OCI-LY7 (cell line): ENCODE measurements around the gene PLA2G4E. TPM values are rescaled to one million over a fixed set of nuclear protein-coding genes. Genes with fewer than 3 reads are reported as not detected.

Source experiments
- BruUV-seq: library from RNA; stranded (reverse); fragments of 400-500 nt; replicated peaks from 2 replicates; lab custom pipeline; 2021; lab: Mats Ljungman, UMichigan
- CTCF ChIA-PET: fragments of 300-600 bp; sonication (Branson Sonifier 250); formaldehyde crosslinking; loops from one replicate; lab custom pipeline; 2022; ENCODE audit warnings: antibody characterized with exemption; ENCODE audit not compliant: unreplicated experiment; lab: Charles Lee
- POLR2A ChIA-PET: fragments of 300-600 bp; sonication (Branson Sonifier 250); formaldehyde crosslinking; loops from one replicate; lab custom pipeline; 2022; ENCODE audit warnings: antibody characterized with exemption; lab: Charles Lee
- DNase-seq: peaks from one replicate; pipeline ENCODE4 v3.0.0-alpha.2; 2015; ENCODE audit warnings: low spot score
- H2AFZ ChIP-seq: fragments of 200-600 bp; sonication (generic), shearing (Covaris generic); 2 replicates; pipeline ENCODE4 v1.6.1; 2014; ENCODE audit warnings: mild to moderate bottlenecking, antibody characterized with exemption, low read length, moderate library complexity
- H3K27ac ChIP-seq: fragments of 200-600 bp; sonication (generic); 2 replicates; pipeline ENCODE4 v1.5.1; 2014; ENCODE audit warnings: mixed run types, low read depth, mild to moderate bottlenecking, moderate library complexity, low read length, inconsistent platforms; ENCODE audit not compliant: poor library complexity, severe bottlenecking
- H3K36me3 ChIP-seq: fragments of 200-600 bp; sonication (generic); 2 replicates; pipeline ENCODE4 v1.6.1; 2014; ENCODE audit warnings: mild to moderate bottlenecking, antibody characterized with exemption, low read length, moderate library complexity, mixed read lengths; ENCODE audit not compliant: insufficient read depth
- H3K4me1 ChIP-seq: fragments of 200-600 bp; sonication (generic); 2 replicates; pipeline ENCODE4 v1.5.1; 2014; ENCODE audit warnings: mild to moderate bottlenecking, low read length; ENCODE audit not compliant: insufficient read depth, poor library complexity, severe bottlenecking
- H3K4me2 ChIP-seq: fragments of 200-600 bp; sonication (generic); 2 replicates; pipeline ENCODE4 v1.6.1; 2014; ENCODE audit warnings: mild to moderate bottlenecking, low read length
- H3K4me3 ChIP-seq: fragments of 200-600 bp; sonication (generic); 2 replicates; pipeline ENCODE4 v1.5.1; 2014; ENCODE audit warnings: mild to moderate bottlenecking, low read depth, low read length; ENCODE audit not compliant: poor library complexity, severe bottlenecking
- H3K79me2 ChIP-seq: fragments of 200-600 bp; sonication (generic); 2 replicates; pipeline ENCODE4 v1.6.1; 2016; ENCODE audit warnings: low read depth, mild to moderate bottlenecking, low read length, moderate library complexity, mixed read lengths; ENCODE audit not compliant: insufficient read depth
- H3K9me2 ChIP-seq: fragments of 200-600 bp; sonication (generic); 2 replicates; pipeline ENCODE4 v1.6.1; 2016; ENCODE audit warnings: mild to moderate bottlenecking, low read length, mixed read lengths; ENCODE audit not compliant: insufficient read depth
- H3K9me3 ChIP-seq: fragments of 200-600 bp; sonication (generic); 2 replicates; pipeline ENCODE4 v1.6.1; 2014; ENCODE audit warnings: mild to moderate bottlenecking, mixed run types, low read length, mixed read lengths
- H4K20me1 ChIP-seq: fragments of 200-600 bp; sonication (generic); 2 replicates; pipeline ENCODE4 v1.6.1; 2014; ENCODE audit warnings: mild to moderate bottlenecking, antibody characterized with exemption, low read length, moderate library complexity, mixed read lengths; ENCODE audit not compliant: insufficient read depth
- EZH2phosphoT487 ChIP-seq: fragments of 200-600 bp; sonication (generic); IDR thresholded peaks from 2 replicates; pipeline ENCODE4 v1.6.1; 2018; ENCODE audit warnings: low read depth, borderline replicate concordance, mild to moderate bottlenecking, mixed run types, antibody characterized with exemption, low read length, moderate library complexity, mixed read lengths
- intact Hi-C: fragments of 100-400 bp; cut with micrococcal nuclease; formaldehyde crosslinking; loops from one replicate; pipeline ENCODE4 v1.10.0; 2022; ENCODE audit not compliant: unreplicated experiment
- total RNA-seq, 2 experiments: library from RNA; depleted of rRNA in 1 of 2; stranded (reverse); fragments of >200 nt in 1 of 2; shearing (Covaris generic) in 1 of 2; gene quantifications; 2 replicates each; pipeline ENCODE4 v1.2.3, GENCODE V29; 2014 to 2022
- TF ChIP-seq, protein P1 (sequence below): fragments of 200-600 bp; sonication (generic); conservative IDR thresholded peaks from 2 replicates; pipeline ENCODE4 v1.5.1; 2014; ENCODE audit warnings: mild to moderate bottlenecking, antibody characterized with exemption, low read length, moderate library complexity, mixed read lengths

The PLA2G4E gene
- total RNA-seq, 2 experiments from 2014 or later = not detected

DNA sequence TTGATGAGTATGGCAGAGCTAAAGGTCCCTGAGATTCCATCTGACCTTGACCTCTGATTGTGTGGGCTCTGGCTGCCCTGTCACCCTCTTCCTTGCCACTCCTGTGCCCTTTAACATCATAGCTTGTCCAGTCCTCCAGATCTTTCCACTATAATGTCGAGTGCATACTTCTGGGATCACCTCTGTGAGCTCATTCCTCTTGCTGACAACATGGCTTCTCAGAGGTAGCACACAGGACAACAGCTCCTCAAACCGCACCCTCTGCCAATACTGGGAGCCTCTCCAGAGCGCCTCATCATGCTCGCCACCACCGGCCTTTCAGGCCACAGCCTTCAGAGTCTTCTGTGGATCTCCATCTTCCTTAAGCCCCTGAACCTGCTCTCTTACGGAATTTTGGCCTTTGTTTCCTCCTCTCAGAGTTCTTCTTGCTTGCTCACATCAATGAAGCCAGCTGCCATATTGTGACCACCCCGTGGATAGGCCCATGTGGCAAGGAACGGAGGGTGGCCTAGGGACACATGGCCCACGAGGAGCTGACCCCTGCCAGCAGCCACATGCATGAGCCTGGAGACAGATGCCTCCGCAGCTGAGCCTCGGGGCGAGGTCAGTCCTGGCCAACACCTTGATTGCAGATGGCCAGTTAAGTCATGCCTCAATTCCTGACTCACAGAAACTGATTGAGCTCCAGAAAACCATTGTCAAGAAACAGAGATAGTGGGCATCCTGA, 42.4 kb upstream of the PLA2G4E start:
- no peak for TF ChIP-seq EZH2phosphoT487
- TF ChIP-seq, protein P1, sequence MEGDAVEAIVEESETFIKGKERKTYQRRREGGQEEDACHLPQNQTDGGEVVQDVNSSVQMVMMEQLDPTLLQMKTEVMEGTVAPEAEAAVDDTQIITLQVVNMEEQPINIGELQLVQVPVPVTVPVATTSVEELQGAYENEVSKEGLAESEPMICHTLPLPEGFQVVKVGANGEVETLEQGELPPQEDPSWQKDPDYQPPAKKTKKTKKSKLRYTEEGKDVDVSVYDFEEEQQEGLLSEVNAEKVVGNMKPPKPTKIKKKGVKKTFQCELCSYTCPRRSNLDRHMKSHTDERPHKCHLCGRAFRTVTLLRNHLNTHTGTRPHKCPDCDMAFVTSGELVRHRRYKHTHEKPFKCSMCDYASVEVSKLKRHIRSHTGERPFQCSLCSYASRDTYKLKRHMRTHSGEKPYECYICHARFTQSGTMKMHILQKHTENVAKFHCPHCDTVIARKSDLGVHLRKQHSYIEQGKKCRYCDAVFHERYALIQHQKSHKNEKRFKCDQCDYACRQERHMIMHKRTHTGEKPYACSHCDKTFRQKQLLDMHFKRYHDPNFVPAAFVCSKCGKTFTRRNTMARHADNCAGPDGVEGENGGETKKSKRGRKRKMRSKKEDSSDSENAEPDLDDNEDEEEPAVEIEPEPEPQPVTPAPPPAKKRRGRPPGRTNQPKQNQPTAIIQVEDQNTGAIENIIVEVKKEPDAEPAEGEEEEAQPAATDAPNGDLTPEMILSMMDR = no peak
- CTCF ChIA-PET = interaction anchor here (0.5 kb wide), 1 partner anchor 1992 kb away, joined by 3 read pairs; no protein-coding TSS in a partner anchor
- no TSS peak for BruUV-seq
- Histone ChIP-seq H3K79me2 (no peaks in the 10 kb centered on the region), H3K4me3 (no peak overlapping the region), H3K9me2 (no peaks in the 10 kb centered on the region), H3K9me3 (0 out of 2 replicates have a peak, but pooled peaks cover 6% of the 10 kb centered on the region), H4K20me1 (no peaks in the 10 kb centered on the region), H2AFZ (no peak overlapping the region), H3K4me2 (no peak overlapping the region), H3K27ac (no peak overlapping the region), H3K4me1 (peaks cover 15% of the 10 kb centered on the region), H3K36me3 (no peaks in the 10 kb centered on the region)
- intact Hi-C loops = no loop called here
- POLR2A ChIA-PET = interaction anchor here (0.6 kb wide), 2 partner anchors 721 to 889 kb away, joined by 3 to 4 read pairs; no protein-coding TSS in a partner anchor
- no peak for DNase-seq

- intact Hi-C loops = no loop called here
- ChIA-PET POLR2A (interaction anchor here (0.6 kb wide), 1 partner anchor 418 kb away, joined by 5 read pairs; no protein-coding TSS in a partner anchor), CTCF (interaction anchor here (0.5 to 0.6 kb wide), 2 partner anchors 45 to 1993 kb away, joined by 3 read pairs; no protein-coding TSS in a partner anchor)
- H4K20me1 ChIP-seq = no peaks in the 10 kb centered on the region
- H3K4me2 ChIP-seq = no peak overlapping the region
- H3K4me3 ChIP-seq = no peak overlapping the region
- no peaks in the 10 kb centered on the region for H3K9me2 ChIP-seq
- BruUV-seq = no TSS peak
- H3K9me3 ChIP-seq = no peaks in the 10 kb centered on the region
- no peak for TF ChIP-seq EZH2phosphoT487
- TF ChIP-seq, protein P1 = no peak
- H3K4me1 ChIP-seq = peaks cover 15% of the 10 kb centered on the region
- DNase-seq = no peak
- no peak overlapping the region for H3K27ac ChIP-seq
- H3K36me3 ChIP-seq = no peaks in the 10 kb centered on the region
- H3K79me2 ChIP-seq = no peaks in the 10 kb centered on the region
- H2AFZ ChIP-seq = no peak overlapping the region
Measured at GRCh38 chr15:42062284-42062806, 41.5 kb upstream of the PLA2G4E start.
